GM12801 (cell line): Measurements from ENCODE around the gene RPRD2.

Experiments
- TF ChIP-seq, protein P1 (sequence below): IDR thresholded peaks from one replicate; pipeline ENCODE4 v1.5.1; 2011; ENCODE audit warnings: control low read depth; ENCODE audit not compliant: insufficient read length; ENCODE audit errors: extremely low read depth

RPRD2 gene

DNA sequence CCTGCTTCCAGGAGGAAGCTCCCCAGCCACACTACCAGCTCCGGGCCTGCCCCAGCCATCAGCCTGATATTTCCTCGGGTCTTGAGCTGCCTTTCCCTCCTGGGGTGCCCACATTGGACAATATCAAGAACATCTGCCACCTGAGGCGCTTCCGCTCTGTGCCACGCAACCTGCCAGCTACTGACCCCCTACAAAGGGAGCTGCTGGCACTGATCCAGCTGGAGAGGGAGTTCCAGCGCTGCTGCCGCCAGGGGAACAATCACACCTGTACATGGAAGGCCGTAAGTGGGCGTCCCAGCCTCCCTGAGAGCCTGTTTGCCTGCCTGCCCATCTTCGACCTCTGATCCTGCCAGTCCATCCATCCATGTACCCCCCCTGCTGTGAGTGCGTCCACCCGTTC, 147.6 kb downstream of the RPRD2 start:
- TF ChIP-seq, protein P1, sequence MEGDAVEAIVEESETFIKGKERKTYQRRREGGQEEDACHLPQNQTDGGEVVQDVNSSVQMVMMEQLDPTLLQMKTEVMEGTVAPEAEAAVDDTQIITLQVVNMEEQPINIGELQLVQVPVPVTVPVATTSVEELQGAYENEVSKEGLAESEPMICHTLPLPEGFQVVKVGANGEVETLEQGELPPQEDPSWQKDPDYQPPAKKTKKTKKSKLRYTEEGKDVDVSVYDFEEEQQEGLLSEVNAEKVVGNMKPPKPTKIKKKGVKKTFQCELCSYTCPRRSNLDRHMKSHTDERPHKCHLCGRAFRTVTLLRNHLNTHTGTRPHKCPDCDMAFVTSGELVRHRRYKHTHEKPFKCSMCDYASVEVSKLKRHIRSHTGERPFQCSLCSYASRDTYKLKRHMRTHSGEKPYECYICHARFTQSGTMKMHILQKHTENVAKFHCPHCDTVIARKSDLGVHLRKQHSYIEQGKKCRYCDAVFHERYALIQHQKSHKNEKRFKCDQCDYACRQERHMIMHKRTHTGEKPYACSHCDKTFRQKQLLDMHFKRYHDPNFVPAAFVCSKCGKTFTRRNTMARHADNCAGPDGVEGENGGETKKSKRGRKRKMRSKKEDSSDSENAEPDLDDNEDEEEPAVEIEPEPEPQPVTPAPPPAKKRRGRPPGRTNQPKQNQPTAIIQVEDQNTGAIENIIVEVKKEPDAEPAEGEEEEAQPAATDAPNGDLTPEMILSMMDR: no peak

DNA sequence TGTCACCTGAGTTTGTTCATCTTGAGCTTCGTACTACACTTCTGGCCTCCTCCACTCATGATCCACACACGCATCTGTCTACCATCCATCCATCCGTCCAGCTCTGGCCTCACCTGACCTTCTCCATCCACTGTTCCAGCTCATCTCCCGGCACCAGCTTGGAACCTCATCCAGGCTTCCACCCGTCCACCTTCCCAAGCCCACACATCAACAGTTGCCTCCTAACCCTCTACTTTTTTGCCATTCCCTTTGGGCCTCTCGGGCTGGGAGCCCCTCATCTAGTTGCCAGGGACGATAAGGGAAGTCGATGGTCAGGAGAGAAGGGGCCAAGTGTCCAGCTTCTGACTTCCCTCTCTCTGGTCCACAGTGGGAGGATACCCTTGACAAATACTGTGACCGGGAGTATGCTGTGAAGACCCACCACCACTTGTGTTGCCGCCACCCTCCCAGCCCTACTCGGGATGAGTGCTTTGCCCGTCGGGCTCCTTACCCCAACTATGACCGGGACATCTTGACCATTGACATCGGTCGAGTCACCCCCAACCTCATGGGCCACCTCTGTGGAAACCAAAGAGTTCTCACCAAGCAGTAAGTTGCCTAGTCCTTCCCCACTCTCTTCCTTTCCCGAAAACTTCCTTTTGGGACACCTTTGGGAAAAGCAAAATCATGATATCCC, 148.2 kb downstream of the RPRD2 start:
- TF ChIP-seq, protein P1: no peak

DNA sequence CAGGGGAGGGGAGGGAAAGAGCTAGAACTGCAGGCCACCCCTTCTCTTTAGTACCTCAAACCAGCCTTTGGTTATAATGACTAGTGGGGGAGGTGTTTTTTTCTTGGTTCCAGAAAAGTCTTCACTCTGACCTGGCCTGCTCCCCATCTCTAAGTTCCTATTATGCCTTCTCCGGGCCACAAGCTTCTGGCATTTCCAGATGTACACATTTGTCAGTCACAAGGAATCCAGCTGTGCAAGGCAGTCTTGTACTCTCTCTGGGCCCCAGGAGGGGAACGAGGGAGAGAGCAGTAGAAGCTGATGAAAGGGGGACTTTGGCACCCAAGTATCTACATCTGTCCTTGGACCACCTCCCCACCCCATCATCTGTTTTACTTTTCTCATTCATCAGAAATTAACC, 148.9 kb downstream of the RPRD2 start:
- TF ChIP-seq, protein P1: no peak

DNA sequence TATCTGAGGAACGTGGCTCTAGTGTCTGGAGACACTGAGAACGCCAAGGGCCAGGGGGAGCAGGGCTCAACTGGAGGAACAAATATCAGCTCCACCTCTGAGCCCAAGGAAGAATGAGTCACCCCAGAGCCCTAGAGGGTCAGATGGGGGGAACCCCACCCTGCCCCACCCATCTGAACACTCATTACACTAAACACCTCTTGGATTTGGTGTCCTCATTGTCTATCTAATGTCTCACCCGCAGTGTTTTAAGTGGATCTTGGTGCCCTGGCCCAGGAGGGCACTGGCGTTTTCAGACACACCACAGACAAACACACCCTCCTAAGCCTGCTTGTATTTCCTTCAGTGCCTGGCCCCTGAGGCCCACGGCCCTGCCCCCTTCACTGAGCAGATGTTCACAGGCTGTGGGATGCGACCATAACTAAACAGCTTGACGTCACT, 149.4 kb downstream of the RPRD2 start:
- TF ChIP-seq, protein P1: no peak

DNA sequence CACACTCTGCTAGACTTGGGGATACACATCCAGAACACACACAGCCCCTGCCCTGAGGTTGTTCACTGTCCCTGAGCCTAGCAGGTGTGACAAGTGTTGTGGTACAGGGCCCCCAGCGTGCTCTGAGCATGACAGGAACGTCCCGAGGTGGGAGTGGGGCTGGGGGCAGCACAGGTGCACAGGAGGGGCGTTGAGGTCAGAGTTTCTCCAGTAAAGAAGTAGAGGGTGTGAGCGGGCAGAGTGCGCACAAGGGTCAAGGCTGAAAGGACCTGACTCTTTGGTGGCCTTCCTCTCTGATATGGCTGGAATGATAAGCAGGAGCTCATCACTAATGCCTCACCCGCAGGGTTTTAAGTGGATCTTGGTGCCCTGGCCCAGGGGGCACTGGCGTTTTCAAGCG, 150.3 kb downstream of the RPRD2 start:
- TF ChIP-seq, protein P1: no peak

DNA sequence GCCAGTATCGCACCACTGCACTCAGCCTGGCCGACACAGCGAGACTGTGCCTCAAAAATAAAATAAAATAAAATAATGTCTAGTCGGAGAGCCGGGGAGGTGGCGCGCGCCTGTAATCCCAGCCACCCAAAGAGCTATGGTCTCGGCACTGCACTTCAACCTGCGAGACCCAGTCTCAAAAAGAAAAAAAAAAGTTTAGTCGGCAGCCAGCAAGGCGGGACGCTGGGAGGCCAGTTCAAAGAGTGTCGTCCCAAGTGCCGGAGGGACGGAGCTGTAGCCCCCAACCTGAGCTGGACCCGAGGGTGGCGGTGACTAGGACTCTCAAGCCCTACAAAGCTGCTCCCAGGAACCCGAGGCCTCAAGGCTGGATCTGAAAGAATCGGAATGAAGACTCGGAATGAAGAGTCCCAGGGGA, 151.0 kb downstream of the RPRD2 start:
- TF ChIP-seq, protein P1: no peak

DNA sequence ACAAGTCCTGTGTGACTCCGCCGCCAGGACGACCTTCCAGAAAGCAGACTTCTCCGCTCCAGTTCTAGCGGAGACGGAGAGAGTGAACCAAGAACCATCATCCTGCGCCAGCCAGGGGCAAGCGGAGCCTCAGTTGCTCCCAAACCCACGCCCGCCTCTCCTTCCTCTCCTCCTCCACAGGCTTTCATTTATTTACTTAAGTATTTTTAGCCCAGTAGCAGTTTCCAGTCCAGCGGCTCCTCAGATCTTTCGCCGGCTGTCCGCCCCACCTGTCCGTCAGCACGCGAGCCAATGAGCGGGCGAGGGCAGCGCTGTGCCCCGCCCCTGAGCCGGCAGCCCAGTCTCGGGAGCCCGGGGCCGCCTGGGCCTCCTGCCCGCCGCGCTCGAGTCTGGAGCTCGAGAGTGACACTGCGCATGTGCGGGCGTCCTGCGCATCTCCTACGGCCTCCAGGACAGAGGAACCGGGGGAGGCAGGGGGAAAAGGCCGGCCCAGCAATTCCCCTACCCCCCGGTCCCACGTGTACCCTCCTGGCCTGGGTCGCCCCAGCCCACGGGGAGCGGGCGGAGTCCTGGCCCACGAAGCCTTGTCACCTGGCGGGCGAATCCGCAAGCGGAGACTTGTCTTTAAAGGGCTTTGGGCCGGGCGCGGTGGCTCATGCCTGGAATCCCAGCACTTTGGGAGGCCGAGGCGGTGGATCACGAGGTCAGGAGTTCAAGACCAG, 151.5 kb downstream of the RPRD2 start, which contains the start of gene FALEC:
Gene FALEC (plus strand): TSS at position 425 of the 722 bp plus-strand sequence.
- TF ChIP-seq, protein P1: no peak
